MM.1S (cell line): ENCODE results near the gene ATF7IP2.

ENCODE experiments used
- CTCF ChIP-seq: fragments of 300-600 bp; sonication (generic); IDR thresholded peaks from 2 replicates; pipeline ENCODE4 v1.5.1; 2016; ENCODE audit warnings: antibody characterized with exemption, low read length, mixed read lengths
- EZH2 ChIP-seq: fragments of 300-600 bp; sonication (generic); optimal IDR thresholded peaks from 2 replicates; pipeline ENCODE3; 2017; ENCODE audit warnings: low read depth, mild to moderate bottlenecking, antibody characterized with exemption, low read length, mixed read lengths
- EZH2phosphoT487 ChIP-seq: fragments of 300-600 bp; sonication (generic); IDR thresholded peaks from 2 replicates; pipeline ENCODE4 v1.6.1; 2018; ENCODE audit warnings: antibody characterized with exemption, low read length

DNA sequence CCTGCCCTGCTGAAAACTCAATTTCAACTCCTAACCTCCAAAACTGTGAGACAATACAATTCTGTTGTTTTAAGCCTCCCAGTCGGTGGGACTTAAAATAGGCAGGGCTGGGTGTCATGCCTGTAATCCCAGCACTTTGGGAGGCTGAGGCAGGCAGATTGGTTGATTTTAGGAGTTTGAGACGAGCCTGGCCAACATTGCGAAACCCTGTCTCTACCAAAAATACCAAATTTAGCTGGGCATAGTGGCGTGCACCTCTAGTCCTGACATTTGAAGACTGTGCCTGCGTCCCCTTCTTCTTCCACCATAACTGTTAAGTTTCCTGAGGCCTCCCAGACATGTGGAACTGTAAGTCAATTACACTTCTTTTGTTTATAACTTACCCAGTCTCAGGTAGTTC, 36.0 kb upstream of the ATF7IP2 start:
- TF ChIP-seq CTCF (no peak), EZH2 (no peak), EZH2phosphoT487 (no peak)
